Measurements from ENCODE around the gene HSPBAP1. TPM values are rescaled to one million over a fixed set of nuclear protein-coding genes. Genes with fewer than 3 reads are reported as not detected.

Gene HSPBAP1
- total RNA-seq, 1 experiment from 2014 or later = 13.1 TPM

DNA sequence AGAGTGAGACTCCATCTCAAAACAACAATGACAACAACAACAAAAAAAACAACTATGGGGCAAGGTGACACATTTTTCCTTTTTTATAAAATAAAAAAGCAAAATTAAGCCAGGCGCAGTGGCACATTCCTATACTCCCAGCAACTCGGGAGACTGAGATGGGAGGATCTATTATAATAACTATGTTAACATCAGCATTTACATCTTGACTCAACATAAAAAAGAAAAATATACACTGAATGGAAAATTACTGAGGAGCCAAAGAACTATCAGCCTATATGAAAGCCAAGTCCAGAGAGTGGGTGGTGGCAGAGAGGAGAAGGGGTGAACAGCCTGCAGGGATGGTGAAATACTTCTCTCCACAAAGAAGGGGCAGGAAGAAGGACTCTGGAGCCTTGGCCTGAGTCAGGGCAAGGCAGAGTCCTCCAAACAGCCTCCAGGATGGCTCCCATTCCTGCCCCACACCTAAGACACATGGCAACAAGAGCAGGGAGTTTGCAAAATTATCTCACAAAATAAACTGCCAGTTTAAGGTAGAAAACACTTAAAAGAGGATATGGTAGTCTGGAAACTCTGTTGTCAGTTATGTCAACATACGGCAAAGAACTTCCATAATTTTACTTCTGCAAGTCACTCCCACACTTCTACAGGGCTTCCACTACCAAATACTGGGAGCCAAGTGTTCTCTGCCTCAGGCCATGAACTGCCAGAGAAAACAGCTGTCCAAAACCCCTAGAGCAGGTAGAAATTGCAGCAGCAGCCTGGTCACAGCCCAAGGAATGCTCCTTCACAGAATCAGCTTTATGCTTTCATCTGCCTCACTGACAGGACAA, 25.9 kb downstream of the HSPBAP1 start:
- intact Hi-C loops (cut with micrococcal nuclease; ENCODE audit: unreplicated experiment) = no loop called here
- H3K27ac Mint-ChIP-seq (ENCODE audit: unreplicated experiment) = peak overlapping the region; percentile 51
- H3K36me3 Mint-ChIP-seq (ENCODE audit: insufficient read depth, unreplicated experiment) = no peaks in the 10 kb centered on the region

DNA sequence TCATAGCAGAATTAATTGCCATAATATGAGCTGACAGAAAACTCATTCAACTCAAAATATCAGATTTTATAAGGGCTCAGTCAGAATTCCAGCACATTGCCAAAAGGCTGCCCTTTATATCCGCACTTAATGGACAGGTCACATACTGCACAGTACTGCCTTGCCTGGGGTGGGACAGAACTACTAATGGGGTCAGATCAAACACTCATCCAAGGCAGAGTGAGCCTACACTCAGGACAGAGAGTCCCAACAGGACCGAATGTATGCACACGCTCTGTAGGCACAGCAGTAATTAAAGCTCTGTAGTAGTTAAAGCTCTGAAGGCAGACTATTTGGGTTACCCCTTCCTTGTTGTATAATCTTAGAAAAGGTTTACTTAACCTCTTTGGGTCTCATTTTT, 27.2 kb downstream of the HSPBAP1 start:
- H3K4me1 Mint-ChIP-seq (ENCODE audit: low read depth, unreplicated experiment) = peaks cover 19% of the 10 kb centered on the region
- Histone ChIP-seq H3K27me3 (replicated peaks; ENCODE audit: control insufficient read depth, insufficient read depth, low read length) (no peaks in the 10 kb centered on the region), H3K36me3 (ENCODE audit: control insufficient read depth, insufficient read depth, low read length) (no peaks in the 10 kb centered on the region), H3K9me3 (no peaks in the 10 kb centered on the region), H3K4me3 (ENCODE audit: low read depth, low read length) (no peak overlapping the region), H3K4me1 (peaks cover 13% of the 10 kb centered on the region)
- H3K27me3 Mint-ChIP-seq (ENCODE audit: insufficient read depth, unreplicated experiment) = no peaks in the 10 kb centered on the region
- CTCF ChIA-PET = no interaction called here
- TF ChIP-seq, protein P1, sequence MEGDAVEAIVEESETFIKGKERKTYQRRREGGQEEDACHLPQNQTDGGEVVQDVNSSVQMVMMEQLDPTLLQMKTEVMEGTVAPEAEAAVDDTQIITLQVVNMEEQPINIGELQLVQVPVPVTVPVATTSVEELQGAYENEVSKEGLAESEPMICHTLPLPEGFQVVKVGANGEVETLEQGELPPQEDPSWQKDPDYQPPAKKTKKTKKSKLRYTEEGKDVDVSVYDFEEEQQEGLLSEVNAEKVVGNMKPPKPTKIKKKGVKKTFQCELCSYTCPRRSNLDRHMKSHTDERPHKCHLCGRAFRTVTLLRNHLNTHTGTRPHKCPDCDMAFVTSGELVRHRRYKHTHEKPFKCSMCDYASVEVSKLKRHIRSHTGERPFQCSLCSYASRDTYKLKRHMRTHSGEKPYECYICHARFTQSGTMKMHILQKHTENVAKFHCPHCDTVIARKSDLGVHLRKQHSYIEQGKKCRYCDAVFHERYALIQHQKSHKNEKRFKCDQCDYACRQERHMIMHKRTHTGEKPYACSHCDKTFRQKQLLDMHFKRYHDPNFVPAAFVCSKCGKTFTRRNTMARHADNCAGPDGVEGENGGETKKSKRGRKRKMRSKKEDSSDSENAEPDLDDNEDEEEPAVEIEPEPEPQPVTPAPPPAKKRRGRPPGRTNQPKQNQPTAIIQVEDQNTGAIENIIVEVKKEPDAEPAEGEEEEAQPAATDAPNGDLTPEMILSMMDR (IDR thresholded peaks at IDR 0.05; ENCODE audit: insufficient read depth in 1 of 2, low read depth in 1 of 2, low read length in 1 of 2, severe bottlenecking in 1 of 2, unreplicated experiment in 1 of 2) = no peak
- H3K9me3 Mint-ChIP-seq (ENCODE audit: unreplicated experiment) = no peaks in the 10 kb centered on the region
- POLR2A ChIA-PET = no interaction called here
- H3K27ac Mint-ChIP-seq (ENCODE audit: unreplicated experiment) = no peak overlapping the region
- BruUV-seq (replicated peaks) = no TSS peak
- no peak for DNase-seq
- no peaks in the 10 kb centered on the region for H3K36me3 Mint-ChIP-seq (ENCODE audit: insufficient read depth, unreplicated experiment)
- no peak overlapping the region for H3K4me3 Mint-ChIP-seq (ENCODE audit: unreplicated experiment)
- intact Hi-C loops (cut with micrococcal nuclease; ENCODE audit: unreplicated experiment) = no loop called here

More for the DNA sequence above, 25.9 kb downstream of the HSPBAP1 start:
- H3K4me3 ChIP-seq (ENCODE audit: low read depth, low read length) = no peak overlapping the region
- no peaks in the 10 kb centered on the region for H3K36me3 ChIP-seq (ENCODE audit: control insufficient read depth, insufficient read depth, low read length)
- Mint-ChIP-seq H3K4me1 (ENCODE audit: low read depth, unreplicated experiment) (peaks cover 12% of the 10 kb centered on the region), H3K27me3 (ENCODE audit: insufficient read depth, unreplicated experiment) (no peaks in the 10 kb centered on the region), H3K4me3 (ENCODE audit: unreplicated experiment) (no peak overlapping the region), H3K9me3 (ENCODE audit: unreplicated experiment) (no peaks in the 10 kb centered on the region)
- no peaks in the 10 kb centered on the region for H3K9me3 ChIP-seq
- peaks cover 9% of the 10 kb centered on the region for H3K4me1 ChIP-seq
- DNase-seq = no peak
- BruUV-seq (replicated peaks) = no TSS peak
- H3K27me3 ChIP-seq (replicated peaks; ENCODE audit: control insufficient read depth, insufficient read depth, low read length) = no peaks in the 10 kb centered on the region
- TF ChIP-seq, protein P1 (IDR thresholded peaks at IDR 0.05; ENCODE audit: insufficient read depth in 1 of 2, low read depth in 1 of 2, low read length in 1 of 2, severe bottlenecking in 1 of 2, unreplicated experiment in 1 of 2) = no peak
- POLR2A ChIA-PET = no interaction called here
- CTCF ChIA-PET = no interaction called here

DNA sequence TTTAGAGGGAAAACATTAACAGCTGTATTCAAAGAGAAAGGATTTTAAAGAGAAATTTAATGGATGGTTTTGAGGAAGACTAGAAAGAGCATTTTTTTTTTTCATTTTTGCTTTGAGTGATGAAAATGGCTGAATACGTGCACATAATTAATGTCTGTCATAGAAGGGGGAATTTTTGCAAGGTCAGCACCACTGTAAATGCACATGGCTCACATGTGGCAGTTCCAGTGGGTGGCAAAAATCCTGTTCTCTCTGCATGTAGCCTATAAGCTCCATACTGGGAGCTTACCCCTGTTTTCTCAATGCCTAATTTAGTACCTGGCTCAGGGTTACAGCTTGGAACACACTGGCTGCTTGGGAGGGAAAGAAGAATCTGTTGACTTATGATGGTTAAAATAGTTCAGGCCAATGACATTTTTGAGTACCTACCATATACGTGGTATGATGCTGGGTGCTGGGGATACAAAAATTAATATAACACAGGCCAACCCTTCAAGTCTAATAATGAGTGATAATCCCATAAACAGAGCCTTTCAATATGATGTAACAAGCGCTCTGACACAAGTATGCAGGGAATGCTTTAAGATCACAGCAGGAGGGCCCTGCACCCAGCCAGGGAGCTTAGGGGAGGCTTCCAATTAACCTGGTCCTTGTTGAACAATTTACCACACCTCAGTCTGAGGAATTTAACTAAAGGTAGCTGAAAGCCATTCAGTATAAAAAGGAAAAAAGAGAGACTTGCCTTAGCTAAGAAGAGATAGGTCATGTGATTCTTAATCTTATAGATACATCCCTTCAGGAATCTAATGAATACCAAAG, 33.0 kb downstream of the HSPBAP1 start:
- intact Hi-C loops (cut with micrococcal nuclease; ENCODE audit: unreplicated experiment) = no loop called here
- Mint-ChIP-seq H3K36me3 (ENCODE audit: insufficient read depth, unreplicated experiment) (peaks cover 12% of the 10 kb centered on the region), H3K27ac (ENCODE audit: unreplicated experiment) (peak overlapping the region; percentile 63), H3K9me3 (ENCODE audit: unreplicated experiment) (no peaks in the 10 kb centered on the region), H3K4me1 (ENCODE audit: low read depth, unreplicated experiment) (peaks cover 36% of the 10 kb centered on the region), H3K4me3 (ENCODE audit: unreplicated experiment) (peak overlapping the region; percentile 33), H3K27me3 (ENCODE audit: insufficient read depth, unreplicated experiment) (no peaks in the 10 kb centered on the region)
- Histone ChIP-seq H3K27me3 (replicated peaks; ENCODE audit: control insufficient read depth, insufficient read depth, low read length) (no peaks in the 10 kb centered on the region), H3K36me3 (ENCODE audit: control insufficient read depth, insufficient read depth, low read length) (no peaks in the 10 kb centered on the region), H3K4me1 (peaks cover 49% of the 10 kb centered on the region), H3K9me3 (no peaks in the 10 kb centered on the region), H3K4me3 (ENCODE audit: low read depth, low read length) (no peak overlapping the region)
- CTCF ChIA-PET = interaction anchor here (1.3 kb wide), 1 partner anchor 33 kb away, joined by 4 read pairs; the partner anchor contains the start of gene HSPBAP1
- POLR2A ChIA-PET = interaction anchor here (1.1 kb wide), 1 partner anchor 33 kb away, joined by 6 read pairs; the partner anchor contains the start of gene HSPBAP1
- peak; percentile 78 to 85 for DNase-seq
- BruUV-seq (replicated peaks) = TSS peak; percentile 61
- TF ChIP-seq, protein P1 (IDR thresholded peaks at IDR 0.05; ENCODE audit: insufficient read depth in 1 of 2, low read depth in 1 of 2, low read length in 1 of 2, severe bottlenecking in 1 of 2, unreplicated experiment in 1 of 2) = no peak
